ENCODE measurements around the gene GANAB.
"Not testable (repeated sequence)": the region's sequence is repeated elsewhere in the genome, so short reads cannot be mapped to it uniquely, and the experiment has no call there.

The GANAB gene

GRCh38 chr11:62621027-62621566 is 25.3 kb downstream of the GANAB start:
- DNase-seq: no peak

GRCh38 chr11:62616957-62617356 is 29.5 kb downstream of the GANAB start:
- DNase-seq: not testable (repeated sequence)

GRCh38 chr11:62615521-62615920 is 30.9 kb downstream of the GANAB start:
- DNase-seq: no peak

- no peak for DNase-seq
These were observed 32.1 kb downstream of the GANAB start for GRCh38 chr11:62614275-62614674.

- DNase-seq: no peak
These were observed 33.1 kb downstream of the GANAB start for GRCh38 chr11:62613291-62613778.

- peak; percentile 74 for DNase-seq
These were observed 33.8 kb downstream of the GANAB start, which contains the start of the genes EML3 and ROM1 for GRCh38 chr11:62612366-62613290. Gene EML3 (minus strand): TSS chr11:62612775. CDS start chr11:62612457, 318 bp downstream. Gene ROM1 (plus strand): TSS chr11:62613257. CDS start chr11:62613282, 25 bp downstream.

- no peak for DNase-seq
These were observed 34.6 kb downstream of the GANAB start for GRCh38 chr11:62611705-62612365.

GRCh38 chr11:62610814-62611704 is 35.4 kb downstream of the GANAB start:
- no peak for DNase-seq

- no peak for DNase-seq
These were observed 36.0 kb downstream of the GANAB start for GRCh38 chr11:62610403-62610802.

- no peak for DNase-seq
These were observed 37.6 kb downstream of the GANAB start for GRCh38 chr11:62608776-62609175.

GRCh38 chr11:62607714-62608113 is 38.7 kb downstream of the GANAB start:
- DNase-seq: no peak

GRCh38 chr11:62605902-62606301 is 40.5 kb downstream of the GANAB start:
- no peak for DNase-seq

- no peak for DNase-seq
These were observed 40.9 kb downstream of the GANAB start for GRCh38 chr11:62605467-62605866.

- DNase-seq: peak; percentile 11
These were observed 41.8 kb downstream of the GANAB start for GRCh38 chr11:62604460-62605120.

- DNase-seq: no peak
These were observed 42.6 kb downstream of the GANAB start for GRCh38 chr11:62603776-62604299.

GRCh38 chr11:62603072-62603408 is 43.4 kb downstream of the GANAB start:
- no peak for DNase-seq

GRCh38 chr11:62602141-62603071 is 44.0 kb downstream of the GANAB start:
- DNase-seq: peak; percentile 72

GRCh38 chr11:62601372-62602140 is 44.9 kb downstream of the GANAB start, which contains the start of gene MTA2:
Gene MTA2 (minus strand): TSS chr11:62601865. CDS start chr11:62601450, 415 bp downstream.
- peak; percentile 97 for DNase-seq

- DNase-seq: no peak
These were observed 45.4 kb downstream of the GANAB start for GRCh38 chr11:62601122-62601371.

Data from DMS153 (cell line).